NT2/D1 (cell line): ENCODE data around the gene TEX13A.
"Not testable (repeated sequence)": the region's sequence is repeated elsewhere in the genome, so short reads cannot be mapped to it uniquely, and the experiment has no call there.

ENCODE experiments used
- DNase-seq: peaks from one replicate; pipeline ENCODE4 v3.0.0-alpha.2; 2011; ENCODE audit warnings: low read depth, low spot score
- H3K27me3 ChIP-seq: 2 replicates; pipeline ENCODE4 v1.6.0; 2011; ENCODE audit warnings: mild to moderate bottlenecking; ENCODE audit not compliant: insufficient read length, insufficient read depth
- H3K36me3 ChIP-seq: 2 replicates; pipeline ENCODE4 v1.6.1; 2011; ENCODE audit warnings: mild to moderate bottlenecking, low read length, mixed read lengths; ENCODE audit not compliant: insufficient read depth, insufficient read length
- H3K4me1 ChIP-seq: 2 replicates; pipeline ENCODE4 v1.5.1; 2011; ENCODE audit not compliant: insufficient read depth, insufficient read length
- H3K4me3 ChIP-seq: 2 replicates; pipeline ENCODE4 v1.5.1; 2011; ENCODE audit warnings: low read depth; ENCODE audit not compliant: insufficient read length
- H3K9ac ChIP-seq: 2 replicates; pipeline ENCODE4 v1.6.0; 2011; ENCODE audit warnings: low read depth; ENCODE audit not compliant: insufficient read length
- H3K9me3 ChIP-seq: 2 replicates; pipeline ENCODE4 v1.5.1; 2011; ENCODE audit warnings: mild to moderate bottlenecking, low read length; ENCODE audit not compliant: insufficient read depth
- SUZ12 ChIP-seq: IDR thresholded peaks from 2 replicates; pipeline ENCODE4 v1.6.1; 2011; ENCODE audit not compliant: insufficient read length, insufficient read depth; ENCODE audit errors: extremely low read depth
- YY1 ChIP-seq: IDR thresholded peaks from 2 replicates; pipeline ENCODE4 v1.6.1; 2011; ENCODE audit not compliant: insufficient read length, insufficient read depth
- ZNF274 ChIP-seq: IDR thresholded peaks from 2 replicates; pipeline ENCODE4 v1.6.1; 2011; ENCODE audit warnings: mild to moderate bottlenecking, low read depth, low read length

TEX13A gene

GRCh38 chrX:105260291-105261043 lies 40.0 kb upstream of the TEX13A start:
- DNase-seq: no peak
- Histone ChIP-seq H3K27me3 (no peaks in the 10 kb centered on the region), H3K9ac (no peak overlapping the region), H3K9me3 (no peaks in the 10 kb centered on the region), H3K4me3 (no peak overlapping the region), H3K4me1 (no peaks in the 10 kb centered on the region), H3K36me3 (no peaks in the 10 kb centered on the region)
- TF ChIP-seq SUZ12 (no peak), ZNF274 (no peak), YY1 (no peak)

GRCh38 chrX:105241056-105241455 lies 20.6 kb upstream of the TEX13A start:
- H3K27me3 ChIP-seq: no peaks in the 10 kb centered on the region
- no peak for DNase-seq
- H3K9me3 ChIP-seq: no peaks in the 10 kb centered on the region
- TF ChIP-seq ZNF274: no peak
- no peak for TF ChIP-seq SUZ12
- no peak for TF ChIP-seq YY1
- no peaks in the 10 kb centered on the region for H3K4me1 ChIP-seq
- H3K9ac ChIP-seq: no peak overlapping the region
- H3K4me3 ChIP-seq: no peak overlapping the region
- H3K36me3 ChIP-seq: no peaks in the 10 kb centered on the region

- DNase-seq, H3K4me3 ChIP-seq, H3K27me3 ChIP-seq, H3K36me3 ChIP-seq, H3K9me3 ChIP-seq, H3K9ac ChIP-seq, H3K4me1 ChIP-seq: not testable (repeated sequence)
Measured at GRCh38 chrX:105237407-105237806, 16.9 kb upstream of the TEX13A start.

GRCh38 chrX:105229146-105229545 lies 8.7 kb upstream of the TEX13A start:
- H3K4me1 ChIP-seq: no peaks in the 10 kb centered on the region
- TF ChIP-seq YY1 (no peak), SUZ12 (no peak), ZNF274 (no peak)
- H3K27me3 ChIP-seq: no peaks in the 10 kb centered on the region
- no peak for DNase-seq
- no peaks in the 10 kb centered on the region for H3K9me3 ChIP-seq
- no peak overlapping the region for H3K4me3 ChIP-seq
- H3K36me3 ChIP-seq: no peaks in the 10 kb centered on the region
- H3K9ac ChIP-seq: no peak overlapping the region

GRCh38 chrX:105228602-105229001 lies 8.1 kb upstream of the TEX13A start:
- H3K9me3 ChIP-seq: no peaks in the 10 kb centered on the region
- H3K27me3 ChIP-seq: no peaks in the 10 kb centered on the region
- H3K4me3 ChIP-seq: no peak overlapping the region
- no peak for DNase-seq
- no peaks in the 10 kb centered on the region for H3K4me1 ChIP-seq
- no peaks in the 10 kb centered on the region for H3K36me3 ChIP-seq
- TF ChIP-seq ZNF274 (no peak), YY1 (no peak), SUZ12 (no peak)
- no peak overlapping the region for H3K9ac ChIP-seq

- Histone ChIP-seq H3K4me1 (no peaks in the 10 kb centered on the region), H3K27me3 (no peaks in the 10 kb centered on the region), H3K4me3 (no peak overlapping the region), H3K9me3 (no peaks in the 10 kb centered on the region), H3K36me3 (no peaks in the 10 kb centered on the region), H3K9ac (no peak overlapping the region)
- TF ChIP-seq SUZ12 (no peak), YY1 (no peak), ZNF274 (no peak)
- peak; percentile 8 for DNase-seq
Measured at GRCh38 chrX:105226499-105226898, 6.0 kb upstream of the TEX13A start.

GRCh38 chrX:105221374-105221773 lies 880 bp upstream of the TEX13A start:
- no peaks in the 10 kb centered on the region for H3K4me1 ChIP-seq
- no peaks in the 10 kb centered on the region for H3K27me3 ChIP-seq
- no peaks in the 10 kb centered on the region for H3K36me3 ChIP-seq
- no peaks in the 10 kb centered on the region for H3K9me3 ChIP-seq
- no peak overlapping the region for H3K4me3 ChIP-seq
- H3K9ac ChIP-seq: no peak overlapping the region
- no peak for DNase-seq
- no peak for TF ChIP-seq SUZ12
- TF ChIP-seq YY1: no peak
- TF ChIP-seq ZNF274: no peak
